Activated naive CD4-positive, alpha-beta T cell treated with Interleukin-2 at 50 U/mL for 16 hours (primary cell): ENCODE results near the gene CT45A10.
"Not testable (repeated sequence)": the region's sequence is repeated elsewhere in the genome, so short reads cannot be mapped to it uniquely, and the experiment has no call there.

Experiments used
- DNase-seq: peaks from one replicate; pipeline ENCODE4 v3.0.0-alpha.2; 2020

Gene CT45A10

GRCh38 chrX:135893294-135893817 lies at the start of gene CT45A10, which contains the start of gene SAGE1:
CT45A10 (minus strand) TSS chrX:135893444; CDS start chrX:135885344, 8,100 bp downstream.
SAGE1 (plus strand) TSS chrX:135893716; CDS start chrX:135896243, 2,527 bp downstream.
- DNase-seq, result no peak

- peak; percentile 42 for DNase-seq
These were observed 38.6 kb upstream of the CT45A10 start for GRCh38 chrX:135931644-135932487.

- no peak for DNase-seq
These were observed 34.7 kb upstream of the CT45A10 start for GRCh38 chrX:135927897-135928296.

DNA sequence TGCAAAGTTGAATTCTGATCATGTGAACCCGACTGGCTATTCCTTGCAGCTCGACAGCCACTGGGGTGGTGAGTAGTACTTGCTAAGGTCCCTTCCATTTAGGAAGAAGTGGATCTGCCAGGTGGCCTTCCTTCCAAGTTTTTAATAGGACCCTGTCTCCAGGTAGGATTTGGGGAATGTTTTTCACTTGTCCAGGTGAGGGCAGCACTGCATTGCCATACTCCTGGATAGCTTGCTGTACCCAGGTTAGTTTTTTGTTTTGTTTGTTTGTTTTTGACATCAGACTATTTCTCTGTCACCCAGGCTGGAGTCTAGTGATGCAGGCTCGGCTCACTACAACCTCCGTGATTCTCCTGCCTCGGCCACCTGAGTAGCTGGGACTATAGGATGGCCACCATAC lies 30.1 kb upstream of the CT45A10 start:
- no peak for DNase-seq

DNA sequence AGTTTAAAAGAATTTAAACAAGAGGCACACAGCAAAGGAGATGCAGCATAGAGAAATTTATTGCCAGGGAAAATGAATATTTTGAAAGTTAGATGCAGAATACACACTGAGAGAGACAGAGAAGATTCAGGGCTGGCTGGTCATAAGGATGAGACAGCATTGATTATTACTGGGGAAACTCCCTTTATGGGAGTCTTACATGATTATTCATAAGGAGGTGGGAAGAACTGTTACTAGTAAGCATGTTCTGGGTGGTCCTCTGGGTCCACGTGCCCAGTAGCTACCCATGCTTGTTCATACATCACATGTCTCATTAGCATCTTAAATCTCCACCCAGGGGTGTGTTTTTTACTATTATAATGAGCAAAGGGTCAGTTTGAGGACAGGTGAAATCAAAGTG lies 27.3 kb upstream of the CT45A10 start:
- not testable (repeated sequence) for DNase-seq

DNA sequence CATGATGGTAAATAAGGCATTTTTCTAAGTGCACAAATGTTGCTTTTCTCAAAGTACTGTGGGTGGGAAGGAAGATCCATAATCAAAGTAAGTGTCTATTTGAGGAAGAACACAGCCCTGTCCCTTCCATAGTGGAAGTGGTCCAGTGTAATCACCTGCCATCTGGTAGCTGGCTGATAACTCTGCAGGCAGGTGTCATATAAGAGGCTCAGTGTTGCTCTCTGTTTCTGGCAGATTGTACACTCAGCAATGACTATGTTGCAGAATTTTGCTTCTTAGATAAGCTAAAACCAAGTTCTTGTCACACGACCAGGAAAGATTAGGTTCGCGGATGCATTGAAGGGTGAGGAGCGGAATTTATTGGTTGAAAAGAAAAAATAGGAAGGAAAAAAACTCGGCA lies 21.2 kb upstream of the CT45A10 start:
- DNase-seq, result no peak

GRCh38 chrX:135910251-135910650 lies 17.0 kb upstream of the CT45A10 start:
- no peak for DNase-seq

DNA sequence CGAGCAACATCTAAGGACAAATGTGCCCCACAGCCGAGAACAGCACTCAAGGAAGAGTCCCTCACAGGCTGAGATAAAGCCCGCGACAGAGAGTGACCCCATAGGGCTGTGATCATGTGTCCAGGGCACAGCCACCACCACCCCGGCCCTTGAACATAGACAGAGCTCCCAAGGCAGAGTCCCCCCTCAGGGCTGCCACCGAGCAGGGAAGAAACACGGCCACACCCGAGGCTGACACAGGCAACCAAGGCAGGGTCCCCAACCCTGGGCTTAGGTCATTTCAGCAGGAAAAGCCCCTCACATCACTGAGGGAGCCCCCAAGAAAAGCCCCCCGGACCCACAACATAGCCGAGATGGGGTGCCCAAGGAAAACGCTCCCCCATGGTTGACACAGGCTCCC lies 463 bp downstream of the CT45A10 start:
- no peak for DNase-seq

- DNase-seq, result no peak
These were observed 3.1 kb downstream of the CT45A10 start for GRCh38 chrX:135890087-135890585.

GRCh38 chrX:135888976-135889375 lies 4.3 kb downstream of the CT45A10 start:
- peak; percentile 1 for DNase-seq

DNA sequence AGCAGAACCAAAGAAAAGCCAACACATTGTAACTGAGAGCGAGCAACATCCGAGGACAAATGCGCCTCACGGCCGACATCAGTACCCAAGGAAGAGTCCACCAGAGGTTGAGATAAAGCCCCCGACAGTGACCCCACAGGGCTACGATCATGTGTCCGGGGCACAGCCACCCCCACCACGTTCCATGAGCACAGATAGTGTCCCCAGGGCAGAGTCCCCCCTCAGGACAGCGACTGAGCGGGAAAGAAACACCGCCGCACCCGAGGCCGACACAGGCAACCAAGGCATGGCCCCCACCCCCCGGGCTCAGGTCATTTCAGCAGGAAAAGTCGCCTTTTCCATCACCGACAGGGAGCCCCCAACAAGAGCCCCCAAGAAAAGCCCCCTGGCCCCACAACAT lies 5.0 kb downstream of the CT45A10 start:
- not testable (repeated sequence) for DNase-seq

DNA sequence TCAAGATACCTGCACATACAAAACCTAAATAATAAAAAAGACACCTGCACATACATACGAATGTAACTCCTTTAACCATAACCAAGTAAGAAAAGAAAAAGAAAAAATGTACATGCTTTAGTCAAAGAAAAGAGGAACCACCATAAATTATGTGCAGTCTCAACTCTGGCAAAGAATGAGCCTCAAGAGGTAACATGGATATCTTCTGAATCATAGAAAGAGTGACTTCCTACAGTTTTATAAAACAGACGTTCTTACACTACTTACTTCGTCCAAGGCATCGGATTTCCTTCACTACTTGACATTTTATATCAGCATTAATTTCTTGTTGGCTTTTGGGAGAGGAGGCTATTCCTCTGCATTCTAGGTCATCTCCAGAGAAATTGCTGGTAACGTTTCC lies 10.5 kb downstream of the CT45A10 start:
- not testable (repeated sequence) for DNase-seq

DNA sequence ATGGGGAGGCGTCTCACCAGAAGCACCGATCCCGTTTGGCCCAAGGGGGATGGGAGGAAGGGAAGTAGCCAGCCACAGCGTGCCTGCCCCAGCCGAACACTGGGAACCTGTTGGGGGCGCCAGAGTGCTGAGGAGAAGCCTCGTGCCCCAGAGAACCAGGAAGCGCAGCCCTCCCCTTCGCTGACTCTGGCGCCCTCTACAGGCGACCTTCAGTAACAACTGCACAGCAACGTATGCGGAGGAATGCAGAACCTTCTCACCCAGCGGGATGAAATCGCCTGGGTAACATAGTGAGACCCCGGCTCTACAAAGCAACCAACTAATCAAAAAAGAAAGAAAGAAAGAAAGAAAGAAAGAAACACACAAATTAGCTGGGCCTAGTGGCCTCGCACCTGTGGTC lies 21.5 kb downstream of the CT45A10 start, which contains the start of gene CT45A9:
TSS of gene CT45A9 (minus strand) at position 101 of the 400 bp plus-strand sequence. CDS start 3,751 bp downstream, outside the sequence.
- DNase-seq, result not testable (repeated sequence)

- not testable (repeated sequence) for DNase-seq
These were observed 38.8 kb downstream of the CT45A10 start, which contains the start of gene CT45A8 for GRCh38 chrX:135854438-135854837. CT45A8 (minus strand) TSS chrX:135854538; CDS start chrX:135850783, 3,755 bp downstream.

DNA sequence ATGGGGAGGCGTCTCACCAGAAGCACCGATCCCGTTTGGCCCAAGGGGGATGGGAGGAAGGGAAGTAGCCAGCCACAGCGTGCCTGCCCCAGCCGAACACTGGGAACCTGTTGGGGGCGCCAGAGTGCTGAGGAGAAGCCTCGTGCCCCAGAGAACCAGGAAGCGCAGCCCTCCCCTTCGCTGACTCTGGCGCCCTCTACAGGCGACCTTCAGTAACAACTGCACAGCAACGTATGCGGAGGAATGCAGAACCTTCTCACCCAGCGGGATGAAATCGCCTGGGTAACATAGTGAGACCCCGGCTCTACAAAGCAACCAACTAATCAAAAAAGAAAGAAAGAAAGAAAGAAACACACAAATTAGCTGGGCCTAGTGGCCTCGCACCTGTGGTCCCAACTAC lies 56.1 kb downstream of the CT45A10 start, which contains the start of gene CT45A7:
TSS of gene CT45A7 (minus strand) at position 101 of the 400 bp plus-strand sequence. CDS start 3,747 bp downstream, outside the sequence.
- DNase-seq, result not testable (repeated sequence)
